DOHH2 (cell line): Measurements from ENCODE around the gene BCL2.

Source experiments
- H3F3A ChIP-seq: fragments of 200-600 bp; sonication (generic), shearing (Covaris generic); 2 replicates; pipeline ENCODE4 v1.6.0; 2016; ENCODE audit warnings: antibody characterized with exemption, mild to moderate bottlenecking; ENCODE audit not compliant: control insufficient read depth, insufficient read depth
- H3K27ac ChIP-seq: fragments of 200-600 bp; sonication (generic); 2 replicates; pipeline ENCODE4 v1.5.1; 2014; ENCODE audit warnings: low read depth, mild to moderate bottlenecking, low read length, moderate library complexity
- H3K27me3 ChIP-seq: fragments of 200-600 bp; sonication (generic); 2 replicates; pipeline ENCODE4 v1.6.1; 2014; ENCODE audit warnings: mild to moderate bottlenecking, low read length, mixed read lengths; ENCODE audit not compliant: control insufficient read depth
- H3K36me3 ChIP-seq: fragments of 200-600 bp; sonication (generic); 2 replicates; pipeline ENCODE4 v1.6.1; 2014; ENCODE audit warnings: mild to moderate bottlenecking, low read length, moderate library complexity, mixed read lengths; ENCODE audit not compliant: control insufficient read depth
- H3K4me1 ChIP-seq: fragments of 200-600 bp; sonication (generic); 2 replicates; pipeline ENCODE4 v1.6.1; 2014; ENCODE audit warnings: mild to moderate bottlenecking, low read length, mixed read lengths; ENCODE audit not compliant: control insufficient read depth
- H3K4me2 ChIP-seq: fragments of 200-600 bp; sonication (generic); 2 replicates; pipeline ENCODE4 v1.6.0; 2014; ENCODE audit warnings: mild to moderate bottlenecking, low read length, moderate library complexity
- H3K4me3 ChIP-seq: fragments of 200-600 bp; sonication (generic); 2 replicates; pipeline ENCODE4 v1.5.1; 2014; ENCODE audit warnings: mild to moderate bottlenecking, low read length, mixed read lengths
- H3K79me2 ChIP-seq: fragments of 200-600 bp; sonication (generic); 2 replicates; pipeline ENCODE4 v1.6.1; 2014; ENCODE audit warnings: mild to moderate bottlenecking, low read length, mixed read lengths; ENCODE audit not compliant: control insufficient read depth
- H3K9me2 ChIP-seq: fragments of 200-600 bp; sonication (generic); replicated peaks from 2 replicates; pipeline ENCODE4 v1.6.1; 2014; ENCODE audit warnings: mild to moderate bottlenecking, low read length, mixed read lengths; ENCODE audit not compliant: control insufficient read depth
- H3K9me3 ChIP-seq: fragments of 200-600 bp; sonication (generic); 2 replicates; pipeline ENCODE4 v1.6.1; 2014; ENCODE audit warnings: antibody characterized with exemption, low read length, mixed read lengths; ENCODE audit not compliant: control insufficient read depth, insufficient read depth
- H4K20me1 ChIP-seq: fragments of 200-600 bp; sonication (generic); 2 replicates; pipeline ENCODE4 v1.6.0; 2014; ENCODE audit warnings: low read depth, mild to moderate bottlenecking, antibody characterized with exemption, low read length, moderate library complexity; ENCODE audit not compliant: control insufficient read depth, insufficient read depth
- EZH2phosphoT487 ChIP-seq: fragments of 200-600 bp; sonication (generic); IDR thresholded peaks from 2 replicates; pipeline ENCODE4 v1.6.1; 2017; ENCODE audit warnings: borderline replicate concordance, mild to moderate bottlenecking, antibody characterized with exemption, low read length, moderate library complexity, mixed read lengths
- TF ChIP-seq, protein P1 (sequence below): fragments of 200-600 bp; sonication (generic); IDR thresholded peaks from one replicate; pipeline ENCODE4 v1.5.1; 2014; ENCODE audit warnings: antibody characterized with exemption, mild to moderate bottlenecking, low read depth, low read length; ENCODE audit not compliant: poor library complexity, severe bottlenecking

The BCL2 gene

DNA sequence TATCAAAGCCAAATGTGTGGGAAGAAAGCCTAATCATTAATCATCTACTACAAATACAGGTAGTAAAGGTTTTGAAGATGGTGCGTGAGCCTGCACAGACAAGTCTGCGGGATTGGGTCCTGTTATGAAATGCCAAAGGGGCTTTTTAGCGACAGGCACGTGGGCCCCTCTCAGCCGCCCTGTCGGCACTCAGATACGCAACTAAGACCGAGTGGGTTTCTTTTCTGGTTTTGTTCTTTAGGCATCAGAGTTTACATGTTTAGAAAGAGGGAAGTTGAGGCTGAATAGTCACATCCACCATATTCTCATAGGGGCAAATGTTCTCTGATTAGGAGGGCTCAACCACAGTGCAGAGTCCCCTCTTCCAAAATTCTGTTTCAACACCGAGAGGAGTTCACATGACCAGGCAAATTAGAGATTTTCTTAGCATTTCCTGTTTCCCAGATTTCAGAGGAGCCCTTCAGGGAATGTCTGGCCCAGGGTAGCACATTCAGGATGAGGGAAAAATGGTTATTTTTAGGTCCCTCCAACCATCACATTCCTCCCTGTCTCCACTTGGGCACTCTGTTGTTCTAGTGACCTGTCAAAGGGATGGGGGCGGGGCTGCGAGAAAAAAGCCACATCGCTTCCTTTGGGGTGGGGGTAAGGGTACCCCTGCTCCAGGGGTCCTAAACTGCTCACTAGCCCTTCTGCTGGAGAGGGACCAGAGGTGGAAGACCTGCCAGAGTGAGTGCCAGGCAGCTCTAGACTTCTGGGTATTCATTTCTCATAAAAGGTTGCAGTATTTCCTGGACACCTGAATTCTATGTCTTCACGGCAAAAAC, 159.2 kb downstream of the BCL2 start:
- TF ChIP-seq EZH2phosphoT487, result no peak
- TF ChIP-seq, protein P1, sequence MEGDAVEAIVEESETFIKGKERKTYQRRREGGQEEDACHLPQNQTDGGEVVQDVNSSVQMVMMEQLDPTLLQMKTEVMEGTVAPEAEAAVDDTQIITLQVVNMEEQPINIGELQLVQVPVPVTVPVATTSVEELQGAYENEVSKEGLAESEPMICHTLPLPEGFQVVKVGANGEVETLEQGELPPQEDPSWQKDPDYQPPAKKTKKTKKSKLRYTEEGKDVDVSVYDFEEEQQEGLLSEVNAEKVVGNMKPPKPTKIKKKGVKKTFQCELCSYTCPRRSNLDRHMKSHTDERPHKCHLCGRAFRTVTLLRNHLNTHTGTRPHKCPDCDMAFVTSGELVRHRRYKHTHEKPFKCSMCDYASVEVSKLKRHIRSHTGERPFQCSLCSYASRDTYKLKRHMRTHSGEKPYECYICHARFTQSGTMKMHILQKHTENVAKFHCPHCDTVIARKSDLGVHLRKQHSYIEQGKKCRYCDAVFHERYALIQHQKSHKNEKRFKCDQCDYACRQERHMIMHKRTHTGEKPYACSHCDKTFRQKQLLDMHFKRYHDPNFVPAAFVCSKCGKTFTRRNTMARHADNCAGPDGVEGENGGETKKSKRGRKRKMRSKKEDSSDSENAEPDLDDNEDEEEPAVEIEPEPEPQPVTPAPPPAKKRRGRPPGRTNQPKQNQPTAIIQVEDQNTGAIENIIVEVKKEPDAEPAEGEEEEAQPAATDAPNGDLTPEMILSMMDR, result no peak
- Histone ChIP-seq H3K4me2 (peak overlapping the region; percentile 92), H4K20me1 (no peaks in the 10 kb centered on the region), H3K36me3 (peaks cover 47% of the 10 kb centered on the region), H3K4me1 (peaks cover 96% of the 10 kb centered on the region), H3K27ac (peak overlapping the region; percentile 94), H3K79me2 (peaks cover 96% of the 10 kb centered on the region), H3K9me3 (no peaks in the 10 kb centered on the region), H3K9me2 (no peaks in the 10 kb centered on the region), H3K27me3 (no peaks in the 10 kb centered on the region), H3F3A (peaks cover 48% of the 10 kb centered on the region), H3K4me3 (peak overlapping the region; percentile 73)

DNA sequence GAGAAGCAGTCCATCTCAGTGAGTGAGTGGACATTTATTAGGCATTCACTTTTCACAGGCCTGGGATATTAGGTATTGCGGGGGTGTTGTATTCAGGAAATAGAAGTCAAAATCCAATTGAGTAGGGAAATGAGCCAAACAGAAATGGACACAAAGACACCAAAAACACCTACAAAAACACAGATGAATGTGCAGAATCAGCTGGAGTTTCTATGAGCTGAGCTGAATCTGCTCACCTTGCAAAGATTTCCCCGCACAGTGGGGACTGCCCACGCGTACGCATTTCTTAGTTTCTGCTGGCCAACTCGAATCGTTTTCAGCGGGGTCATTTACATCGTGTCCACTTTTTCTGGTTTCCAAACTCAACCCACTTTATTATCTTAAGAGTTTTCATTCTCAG, 160.0 kb downstream of the BCL2 start:
- Histone ChIP-seq H3K9me3 (no peaks in the 10 kb centered on the region), H3K4me3 (peak overlapping the region; percentile 73), H3K27me3 (no peaks in the 10 kb centered on the region), H3K79me2 (peaks cover 98% of the 10 kb centered on the region), H3K27ac (peak overlapping the region; percentile 94), H3K9me2 (no peaks in the 10 kb centered on the region), H3F3A (peaks cover 47% of the 10 kb centered on the region), H4K20me1 (no peaks in the 10 kb centered on the region), H3K4me1 (peaks cover 99% of the 10 kb centered on the region), H3K36me3 (peaks cover 51% of the 10 kb centered on the region), H3K4me2 (peak overlapping the region; percentile 92)
- TF ChIP-seq, protein P1, result no peak
- no peak for TF ChIP-seq EZH2phosphoT487

DNA sequence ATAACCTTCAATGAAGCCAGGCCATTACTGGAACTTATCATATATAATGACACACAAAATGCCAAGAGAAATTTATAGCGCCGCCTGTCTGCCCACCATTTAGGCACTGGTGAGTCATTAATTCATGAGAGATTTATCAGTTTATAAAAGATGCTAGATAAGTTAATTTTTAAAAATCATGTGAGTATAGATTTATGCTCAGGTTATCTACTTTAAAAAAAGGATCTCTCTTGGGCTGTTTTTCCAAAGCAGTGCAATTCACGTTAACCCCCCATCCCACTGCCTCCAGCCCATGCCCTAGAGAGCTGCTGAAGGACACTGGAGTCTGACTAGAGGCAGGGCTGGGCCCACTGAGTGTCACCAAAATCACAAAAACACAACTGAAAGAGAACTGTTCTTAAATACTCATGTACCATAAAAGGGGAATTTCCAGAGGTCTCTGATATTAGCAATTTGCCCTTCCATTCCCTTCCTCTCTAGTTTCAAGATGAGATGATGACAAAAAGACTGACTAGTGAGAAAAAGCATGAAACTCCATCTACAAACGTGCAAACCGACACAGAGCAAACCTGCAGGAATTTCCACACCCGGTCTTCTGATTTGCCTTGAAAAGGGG, 160.8 kb downstream of the BCL2 start:
- peaks cover 98% of the 10 kb centered on the region for H3K79me2 ChIP-seq
- no peak for TF ChIP-seq EZH2phosphoT487
- TF ChIP-seq, protein P1, result peak; percentile 24
- H3K4me2 ChIP-seq, result peak overlapping the region; percentile 92

More for the DNA sequence above, 160.8 kb downstream of the BCL2 start:
- Histone ChIP-seq H3F3A (peaks cover 42% of the 10 kb centered on the region), H3K9me3 (no peaks in the 10 kb centered on the region), H3K4me3 (peak overlapping the region; percentile 73), H3K27ac (peak overlapping the region; percentile 94), H3K4me1 (peaks cover 99% of the 10 kb centered on the region), H3K9me2 (no peaks in the 10 kb centered on the region), H4K20me1 (no peaks in the 10 kb centered on the region), H3K36me3 (peaks cover 59% of the 10 kb centered on the region), H3K27me3 (no peaks in the 10 kb centered on the region)
